HG02571 (cell line): ENCODE measurements around the gene TNFSF9.
"Not testable (repeated sequence)": the region's sequence is repeated elsewhere in the genome, so short reads cannot be mapped to it uniquely, and the experiment has no call there.

Experiments
- ATAC-seq: cut with Tn5 transposase; IDR thresholded peaks from one replicate; pipeline ENCODE4 v1.9.1; 2021; ENCODE audit warnings: mild to moderate bottlenecking, moderate library complexity; ENCODE audit not compliant: unreplicated experiment

The TNFSF9 gene

GRCh38 chr19:6531163-6531955 lies 533 bp downstream of the TNFSF9 start:
- no peak for ATAC-seq

GRCh38 chr19:6531956-6532243 lies 1.1 kb downstream of the TNFSF9 start:
- no peak for ATAC-seq

GRCh38 chr19:6532244-6532999 lies 1.6 kb downstream of the TNFSF9 start:
- ATAC-seq: no peak

GRCh38 chr19:6533000-6533328 lies 2.1 kb downstream of the TNFSF9 start:
- no peak for ATAC-seq

GRCh38 chr19:6533746-6534418 lies 3.1 kb downstream of the TNFSF9 start:
- no peak for ATAC-seq

- no peak for ATAC-seq
These were observed 3.7 kb downstream of the TNFSF9 start for GRCh38 chr19:6534451-6535093.

GRCh38 chr19:6535558-6536137 lies 4.8 kb downstream of the TNFSF9 start:
- ATAC-seq: no peak

GRCh38 chr19:6539514-6539913 lies 8.7 kb downstream of the TNFSF9 start:
- no peak for ATAC-seq

- no peak for ATAC-seq
These were observed 10.3 kb downstream of the TNFSF9 start for GRCh38 chr19:6540918-6541689.

GRCh38 chr19:6543866-6544347 lies 13.1 kb downstream of the TNFSF9 start:
- no peak for ATAC-seq

- not testable (repeated sequence) for ATAC-seq
These were observed 19.9 kb downstream of the TNFSF9 start for GRCh38 chr19:6550679-6551078.

GRCh38 chr19:6551091-6551490 lies 20.3 kb downstream of the TNFSF9 start:
- no peak for ATAC-seq

GRCh38 chr19:6551607-6552450 lies 21.0 kb downstream of the TNFSF9 start:
- ATAC-seq: no peak

- ATAC-seq: no peak
These were observed 25.2 kb downstream of the TNFSF9 start for GRCh38 chr19:6556043-6556449.

- ATAC-seq: no peak
These were observed 25.8 kb downstream of the TNFSF9 start for GRCh38 chr19:6556480-6557195.

GRCh38 chr19:6562437-6562836 lies 31.6 kb downstream of the TNFSF9 start:
- ATAC-seq: not testable (repeated sequence)

- ATAC-seq: no peak
These were observed 33.6 kb downstream of the TNFSF9 start for GRCh38 chr19:6564393-6564792.

- not testable (repeated sequence) for ATAC-seq
These were observed 35.9 kb downstream of the TNFSF9 start for GRCh38 chr19:6566727-6567126.
